Liver (tissue), 9 donors: ENCODE data around the gene PMM2. TPM values are rescaled to one million over a fixed set of nuclear protein-coding genes. Genes with fewer than 3 reads are reported as not detected.

Experiments
- DNase-seq: peaks from one replicate; pipeline ENCODE4 v3.0.0-alpha.2; 2017; ENCODE audit warnings: low spot score
- H3K27ac ChIP-seq, 2 donors: one replicate each; pipeline ENCODE4 v1.7.0; 2013; ENCODE audit warnings: inconsistent platforms in 2 of 2, low read length in 2 of 2, control low read depth in 1 of 2, low read depth in 1 of 2, mild to moderate bottlenecking in 1 of 2
- H3K27me3 ChIP-seq, 4 donors: one replicate each; pipeline versions ENCODE4 v1.6.1 to v1.7.0; 2013; ENCODE audit warnings: low read length in 3 of 4, inconsistent platforms in 1 of 4, mild to moderate bottlenecking in 1 of 4, moderate library complexity in 1 of 4; ENCODE audit not compliant: control insufficient read depth in 4 of 4, insufficient read depth in 4 of 4
- H3K36me3 ChIP-seq, 4 donors: one replicate each; pipeline versions ENCODE4 v1.6.1 to v1.7.0; 2013; ENCODE audit warnings: low read length in 3 of 4, mild to moderate bottlenecking in 3 of 4, low read depth in 1 of 4, moderate library complexity in 1 of 4; ENCODE audit not compliant: control insufficient read depth in 4 of 4, insufficient read depth in 3 of 4
- H3K4me1 ChIP-seq, 4 donors: one replicate each; pipeline versions ENCODE4 v1.6.1 to v1.7.0; 2013; ENCODE audit warnings: low read length in 3 of 4, mild to moderate bottlenecking in 3 of 4, moderate library complexity in 1 of 4; ENCODE audit not compliant: control insufficient read depth in 4 of 4, insufficient read depth in 4 of 4
- H3K4me3 ChIP-seq, 3 donors: one replicate each; pipeline versions ENCODE4 v1.6.1 to v1.7.0; 2013; ENCODE audit warnings: low read length in 3 of 3, control low read depth in 1 of 3, low read depth in 1 of 3, mild to moderate bottlenecking in 1 of 3
- H3K9ac ChIP-seq, 2 donors: one replicate each; pipeline ENCODE4 v1.7.0; 2013; ENCODE audit warnings: low read length in 2 of 2, mild to moderate bottlenecking in 2 of 2, moderate library complexity in 2 of 2, control low read depth in 1 of 2, low read depth in 1 of 2
- H3K9me3 ChIP-seq, 4 donors: one replicate each; pipeline versions ENCODE4 v1.6.1 to v1.7.0; 2013; ENCODE audit warnings: low read length in 3 of 4; ENCODE audit not compliant: control insufficient read depth in 4 of 4
- EGR1 ChIP-seq, 2 donors: IDR thresholded peaks; 2 replicates each; pipeline ENCODE4 v1.6.1; 2016 to 2018; ENCODE audit warnings: antibody characterized with exemption in 2 of 2, low read depth in 2 of 2
- FOXA1 ChIP-seq: IDR thresholded peaks from 2 replicates; pipeline ENCODE4 v1.6.1; 2016; ENCODE audit warnings: antibody characterized with exemption
- FOXA2 ChIP-seq: IDR thresholded peaks from 2 replicates; pipeline ENCODE4 v1.6.1; 2016; ENCODE audit warnings: antibody characterized with exemption
- GABPA ChIP-seq, 2 donors: IDR thresholded peaks in 1 of 2; conservative IDR thresholded peaks in 1 of 2; 2 replicates each; pipeline ENCODE4 v1.6.1; 2016; ENCODE audit warnings: antibody characterized with exemption in 2 of 2, mild to moderate bottlenecking in 1 of 2, moderate library complexity in 1 of 2
- HNF4A ChIP-seq, 2 donors: conservative IDR thresholded peaks; 2 replicates each; pipeline ENCODE4 v1.6.1; 2016; ENCODE audit warnings: antibody characterized with exemption in 2 of 2, mild to moderate bottlenecking in 2 of 2
- HNF4G ChIP-seq: IDR thresholded peaks from 2 replicates; pipeline ENCODE4 v1.6.1; 2016; ENCODE audit warnings: antibody characterized with exemption
- JUND ChIP-seq, 2 donors: IDR thresholded peaks; 2 replicates each; pipeline ENCODE4 v1.6.1; 2016; ENCODE audit warnings: antibody characterized with exemption in 2 of 2
- NR2F2 ChIP-seq: IDR thresholded peaks from 2 replicates; pipeline ENCODE4 v1.6.1; 2016; ENCODE audit warnings: antibody characterized with exemption
- RAD21 ChIP-seq, 2 donors: IDR thresholded peaks; 2 replicates each; pipeline ENCODE4 v1.6.1; 2016; ENCODE audit warnings: antibody characterized with exemption in 2 of 2, mild to moderate bottlenecking in 2 of 2
- RXRA ChIP-seq, 2 donors: IDR thresholded peaks; 2 replicates each; pipeline ENCODE4 v1.6.1; 2017 to 2018; ENCODE audit warnings: antibody characterized with exemption in 2 of 2, mild to moderate bottlenecking in 1 of 2
- SP1 ChIP-seq: IDR thresholded peaks from 2 replicates; pipeline ENCODE4 v1.6.1; 2018; ENCODE audit warnings: antibody characterized with exemption, mild to moderate bottlenecking
- TAF1 ChIP-seq: conservative IDR thresholded peaks from 2 replicates; pipeline ENCODE4 v1.6.1; 2016; ENCODE audit warnings: antibody characterized with exemption, mild to moderate bottlenecking
- YY1 ChIP-seq: IDR thresholded peaks from 2 replicates; pipeline ENCODE4 v1.6.1; 2016; ENCODE audit warnings: antibody characterized with exemption, mild to moderate bottlenecking
- WGBS: extraction: QIAGEN DNeasy Blood & Tissue Kit; methylation state at CpG from one replicate; pipeline ENCODE4 v1.1.7; 2013; 5-methylcytosine and 5-hydroxymethylcytosine counted together
- polyA plus RNA-seq, 2 donors: library from polyadenylated mRNA; stranded (reverse) in 1 of 2; unstranded in 1 of 2; fragments of 200-250 nt in 1 of 2; fragments of >200 nt in 1 of 2; fragmentation: Nextera tagmentation in 1 of 2; extraction: Ambion mirVana in 1 of 2; gene quantifications; one replicate each; pipeline versions ENCODE4 v1.2.1 to v1.2.3, GENCODE V29; 2013 to 2015
- total RNA-seq, 2 donors: library from RNA; depleted of rRNA; stranded (reverse); fragments of >200 nt; gene quantifications; one replicate each; pipeline ENCODE4 v1.2.3, GENCODE V29; 2014
- TF ChIP-seq, protein P1 (sequence below): fragments of 150-350 bp; IDR thresholded peaks from 2 replicates; pipeline ENCODE4 v1.5.1; 2017; ENCODE audit warnings: improper control_type of control experiment, low read depth, low read length; ENCODE audit not compliant: missing input control
- TF ChIP-seq, protein P2 (sequence below): IDR thresholded peaks from 2 replicates; pipeline ENCODE4 v1.6.1; 2016; ENCODE audit warnings: antibody characterized with exemption
- TF ChIP-seq, protein P3 (sequence below): IDR thresholded peaks from 2 replicates; pipeline ENCODE4 v1.6.1; 2016; ENCODE audit warnings: antibody characterized with exemption
- TF ChIP-seq, protein P4 (sequence below): IDR thresholded peaks from 2 replicates; pipeline ENCODE4 v1.6.1; 2016; ENCODE audit warnings: antibody characterized with exemption, mild to moderate bottlenecking
- TF ChIP-seq, protein P5 (sequence below): IDR thresholded peaks from 2 replicates; pipeline ENCODE4 v1.6.1; 2016; ENCODE audit warnings: antibody characterized with exemption
- donor health status: healthy.
- donor health status: healthy.
- donor health status: healthy.
- donor health status: healthy.
- donor health status: healthy.

Gene PMM2
- total and polyA plus RNA-seq, 4 donors: 6.8 to 38.9 (median 30.0) TPM

DNA sequence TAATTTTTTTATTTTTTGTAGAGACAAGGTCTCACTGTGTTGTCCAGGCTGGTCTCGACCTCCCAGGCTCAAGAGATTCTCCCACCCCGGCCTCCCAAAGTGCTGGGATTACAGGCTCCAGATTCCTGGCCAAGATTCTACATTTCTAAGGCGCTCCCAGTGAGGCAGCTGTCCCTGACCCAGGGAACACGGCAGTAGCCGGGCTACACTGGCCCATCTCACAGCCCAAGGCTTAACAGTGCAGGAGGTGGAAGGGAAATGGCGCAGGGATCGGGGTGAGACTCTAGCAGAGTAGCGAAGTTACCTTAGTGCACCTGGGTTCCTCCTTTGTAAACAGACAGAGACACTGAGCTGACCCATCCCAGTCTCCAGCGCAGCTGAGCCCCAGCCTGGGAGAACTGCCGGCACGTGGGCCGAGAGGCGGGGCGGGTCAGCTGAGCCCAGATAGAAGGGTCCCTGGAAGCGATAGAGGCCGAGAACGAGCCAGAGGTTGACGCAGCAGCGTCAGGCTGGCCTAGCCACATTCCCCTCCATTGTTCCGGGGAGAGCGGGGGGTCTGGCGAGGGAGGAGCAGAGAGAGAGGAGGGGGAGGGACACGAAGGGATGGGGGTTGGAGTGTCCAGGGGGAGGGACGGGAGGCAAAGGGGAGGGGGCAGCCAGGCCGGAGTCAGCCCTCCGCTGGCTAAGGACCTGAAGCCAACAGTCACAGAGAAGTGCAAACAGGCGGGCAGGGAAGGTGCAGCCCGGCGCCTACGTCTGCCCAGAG, 68.7 kb downstream of the PMM2 start:
- peak overlapping the region; percentile 86 to 96 for H3K9ac ChIP-seq
- no peak for TF ChIP-seq NR2F2
- TF ChIP-seq TAF1: no peak
- TF ChIP-seq, protein P1, sequence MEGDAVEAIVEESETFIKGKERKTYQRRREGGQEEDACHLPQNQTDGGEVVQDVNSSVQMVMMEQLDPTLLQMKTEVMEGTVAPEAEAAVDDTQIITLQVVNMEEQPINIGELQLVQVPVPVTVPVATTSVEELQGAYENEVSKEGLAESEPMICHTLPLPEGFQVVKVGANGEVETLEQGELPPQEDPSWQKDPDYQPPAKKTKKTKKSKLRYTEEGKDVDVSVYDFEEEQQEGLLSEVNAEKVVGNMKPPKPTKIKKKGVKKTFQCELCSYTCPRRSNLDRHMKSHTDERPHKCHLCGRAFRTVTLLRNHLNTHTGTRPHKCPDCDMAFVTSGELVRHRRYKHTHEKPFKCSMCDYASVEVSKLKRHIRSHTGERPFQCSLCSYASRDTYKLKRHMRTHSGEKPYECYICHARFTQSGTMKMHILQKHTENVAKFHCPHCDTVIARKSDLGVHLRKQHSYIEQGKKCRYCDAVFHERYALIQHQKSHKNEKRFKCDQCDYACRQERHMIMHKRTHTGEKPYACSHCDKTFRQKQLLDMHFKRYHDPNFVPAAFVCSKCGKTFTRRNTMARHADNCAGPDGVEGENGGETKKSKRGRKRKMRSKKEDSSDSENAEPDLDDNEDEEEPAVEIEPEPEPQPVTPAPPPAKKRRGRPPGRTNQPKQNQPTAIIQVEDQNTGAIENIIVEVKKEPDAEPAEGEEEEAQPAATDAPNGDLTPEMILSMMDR: no peak
- no peak for TF ChIP-seq FOXA1
- no peak for TF ChIP-seq RAD21 (IDR thresholded peaks at IDR 0.05)
- TF ChIP-seq SP1: peak; percentile 19
- no peak for TF ChIP-seq HNF4G
- TF ChIP-seq, protein P2, sequence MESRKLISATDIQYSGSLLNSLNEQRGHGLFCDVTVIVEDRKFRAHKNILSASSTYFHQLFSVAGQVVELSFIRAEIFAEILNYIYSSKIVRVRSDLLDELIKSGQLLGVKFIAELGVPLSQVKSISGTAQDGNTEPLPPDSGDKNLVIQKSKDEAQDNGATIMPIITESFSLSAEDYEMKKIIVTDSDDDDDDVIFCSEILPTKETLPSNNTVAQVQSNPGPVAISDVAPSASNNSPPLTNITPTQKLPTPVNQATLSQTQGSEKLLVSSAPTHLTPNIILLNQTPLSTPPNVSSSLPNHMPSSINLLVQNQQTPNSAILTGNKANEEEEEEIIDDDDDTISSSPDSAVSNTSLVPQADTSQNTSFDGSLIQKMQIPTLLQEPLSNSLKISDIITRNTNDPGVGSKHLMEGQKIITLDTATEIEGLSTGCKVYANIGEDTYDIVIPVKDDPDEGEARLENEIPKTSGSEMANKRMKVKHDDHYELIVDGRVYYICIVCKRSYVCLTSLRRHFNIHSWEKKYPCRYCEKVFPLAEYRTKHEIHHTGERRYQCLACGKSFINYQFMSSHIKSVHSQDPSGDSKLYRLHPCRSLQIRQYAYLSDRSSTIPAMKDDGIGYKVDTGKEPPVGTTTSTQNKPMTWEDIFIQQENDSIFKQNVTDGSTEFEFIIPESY: no peak
- TF ChIP-seq EGR1 (IDR thresholded peaks at IDR 0.05; ENCODE audit: low read depth in 2 of 2): no peak
- TF ChIP-seq, protein P3, sequence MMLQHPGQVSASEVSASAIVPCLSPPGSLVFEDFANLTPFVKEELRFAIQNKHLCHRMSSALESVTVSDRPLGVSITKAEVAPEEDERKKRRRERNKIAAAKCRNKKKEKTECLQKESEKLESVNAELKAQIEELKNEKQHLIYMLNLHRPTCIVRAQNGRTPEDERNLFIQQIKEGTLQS: no peak
- peak; percentile 12 for TF ChIP-seq YY1
- TF ChIP-seq RXRA (IDR thresholded peaks at IDR 0.05): peak; percentile 38 to 50
- TF ChIP-seq FOXA2: no peak
- TF ChIP-seq JUND (IDR thresholded peaks at IDR 0.05): no peak
- TF ChIP-seq, protein P4, sequence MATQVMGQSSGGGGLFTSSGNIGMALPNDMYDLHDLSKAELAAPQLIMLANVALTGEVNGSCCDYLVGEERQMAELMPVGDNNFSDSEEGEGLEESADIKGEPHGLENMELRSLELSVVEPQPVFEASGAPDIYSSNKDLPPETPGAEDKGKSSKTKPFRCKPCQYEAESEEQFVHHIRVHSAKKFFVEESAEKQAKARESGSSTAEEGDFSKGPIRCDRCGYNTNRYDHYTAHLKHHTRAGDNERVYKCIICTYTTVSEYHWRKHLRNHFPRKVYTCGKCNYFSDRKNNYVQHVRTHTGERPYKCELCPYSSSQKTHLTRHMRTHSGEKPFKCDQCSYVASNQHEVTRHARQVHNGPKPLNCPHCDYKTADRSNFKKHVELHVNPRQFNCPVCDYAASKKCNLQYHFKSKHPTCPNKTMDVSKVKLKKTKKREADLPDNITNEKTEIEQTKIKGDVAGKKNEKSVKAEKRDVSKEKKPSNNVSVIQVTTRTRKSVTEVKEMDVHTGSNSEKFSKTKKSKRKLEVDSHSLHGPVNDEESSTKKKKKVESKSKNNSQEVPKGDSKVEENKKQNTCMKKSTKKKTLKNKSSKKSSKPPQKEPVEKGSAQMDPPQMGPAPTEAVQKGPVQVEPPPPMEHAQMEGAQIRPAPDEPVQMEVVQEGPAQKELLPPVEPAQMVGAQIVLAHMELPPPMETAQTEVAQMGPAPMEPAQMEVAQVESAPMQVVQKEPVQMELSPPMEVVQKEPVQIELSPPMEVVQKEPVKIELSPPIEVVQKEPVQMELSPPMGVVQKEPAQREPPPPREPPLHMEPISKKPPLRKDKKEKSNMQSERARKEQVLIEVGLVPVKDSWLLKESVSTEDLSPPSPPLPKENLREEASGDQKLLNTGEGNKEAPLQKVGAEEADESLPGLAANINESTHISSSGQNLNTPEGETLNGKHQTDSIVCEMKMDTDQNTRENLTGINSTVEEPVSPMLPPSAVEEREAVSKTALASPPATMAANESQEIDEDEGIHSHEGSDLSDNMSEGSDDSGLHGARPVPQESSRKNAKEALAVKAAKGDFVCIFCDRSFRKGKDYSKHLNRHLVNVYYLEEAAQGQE: no peak
- peak in 1 of 2 donors; percentile 20 for TF ChIP-seq HNF4A (conservative IDR thresholded peaks at IDR 0.05)
- no peak for TF ChIP-seq GABPA (IDR thresholded peaks at IDR 0.05 in 1 of 2, conservative IDR thresholded peaks at IDR 0.05 in 1 of 2)
- TF ChIP-seq, protein P5, sequence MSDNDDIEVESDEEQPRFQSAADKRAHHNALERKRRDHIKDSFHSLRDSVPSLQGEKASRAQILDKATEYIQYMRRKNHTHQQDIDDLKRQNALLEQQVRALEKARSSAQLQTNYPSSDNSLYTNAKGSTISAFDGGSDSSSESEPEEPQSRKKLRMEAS: no peak
- no peaks in the 10 kb centered on the region for H3K27me3 ChIP-seq
- H3K4me1 ChIP-seq: peaks cover 33 to 75% (median 53%) of the 10 kb centered on the region in 4 donors
- H3K36me3 ChIP-seq: no peaks in the 10 kb centered on the region
- no peaks in the 10 kb centered on the region for H3K9me3 ChIP-seq
- WGBS: 19% methylated on average over 30 of the region's 30 CpGs
- H3K27ac ChIP-seq: peak overlapping the region; percentile 91 to 93
- H3K4me3 ChIP-seq: peak overlapping the region; percentile 71 to 95 (median 89)
- peak; percentile 64 for DNase-seq
